Fibroblast of lung (primary cell): ENCODE measurements around the gene SGPL1. TPM values are rescaled to one million over a fixed set of nuclear protein-coding genes. Genes with fewer than 3 reads are reported as not detected.

ENCODE experiments used
- DNase-seq, 2 donors: peaks; one replicate each; pipeline versions ENCODE4 v3.0.0 to v3.0.0-alpha.2; 2010; ENCODE audit warnings: low read depth in 2 of 2
- H2AFZ ChIP-seq: 2 replicates; pipeline ENCODE4 v1.5.1; 2012; ENCODE audit warnings: low read length, control low read depth, inconsistent platforms
- H3K27ac ChIP-seq: 2 replicates; pipeline ENCODE4 v1.5.1; 2011; ENCODE audit warnings: low read length, control low read depth; ENCODE audit not compliant: insufficient read depth
- H3K27me3 ChIP-seq: 2 replicates; pipeline ENCODE4 v1.5.1; 2011; ENCODE audit warnings: mild to moderate bottlenecking, low read length; ENCODE audit not compliant: control insufficient read depth, insufficient read depth
- H3K36me3 ChIP-seq: 2 replicates; pipeline ENCODE4 v1.5.1; 2011; ENCODE audit warnings: low read length; ENCODE audit not compliant: control insufficient read depth, insufficient read depth
- H3K4me1 ChIP-seq: 2 replicates; pipeline ENCODE4 v1.5.1; 2011; ENCODE audit warnings: low read length; ENCODE audit not compliant: control insufficient read depth, insufficient read depth; ENCODE audit errors: extremely low read depth
- H3K4me2 ChIP-seq: 2 replicates; pipeline ENCODE4 v1.5.1; 2011; ENCODE audit warnings: low read length, control low read depth; ENCODE audit not compliant: insufficient read depth; ENCODE audit errors: extremely low read depth
- H3K4me3 ChIP-seq, 4 experiments: fragments of 200-600 bp in 1 of 4; sonication (generic) in 1 of 4; replicated peaks in 1 of 4; 2 replicates each; pipeline ENCODE4 v1.5.1; 2011 to 2016; ENCODE audit warnings: low read length in 4 of 4, low read depth in 3 of 4, mild to moderate bottlenecking in 3 of 4, control low read depth in 2 of 4, inconsistent platforms in 1 of 4, mixed read lengths in 1 of 4; ENCODE audit not compliant: insufficient read depth in 1 of 4; ENCODE audit errors: control extremely low read depth in 1 of 4
- H3K79me2 ChIP-seq: 2 replicates; pipeline ENCODE4 v1.5.1; 2012; ENCODE audit warnings: mild to moderate bottlenecking, low read length, inconsistent platforms; ENCODE audit not compliant: control insufficient read depth, insufficient read depth
- H3K9ac ChIP-seq: 2 replicates; pipeline ENCODE4 v1.5.1; 2011; ENCODE audit warnings: mild to moderate bottlenecking, low read length, control low read depth; ENCODE audit not compliant: insufficient read depth
- H3K9me3 ChIP-seq: 2 replicates; pipeline ENCODE4 v1.5.1; 2012; ENCODE audit warnings: low read depth, low read length; ENCODE audit not compliant: control insufficient read depth, insufficient read depth
- H4K20me1 ChIP-seq: 2 replicates; pipeline ENCODE4 v1.5.1; 2011; ENCODE audit warnings: low read length; ENCODE audit not compliant: control insufficient read depth, insufficient read depth; ENCODE audit errors: extremely low read depth
- CTCF ChIP-seq, 2 donors: IDR thresholded peaks in 1 of 2; conservative IDR thresholded peaks in 1 of 2; 1 replicate in 1 of 2; 2 replicates in 1 of 2; pipeline ENCODE4 v1.5.1; 2011 to 2012; ENCODE audit warnings: low read length in 2 of 2, control low read depth in 1 of 2, inconsistent platforms in 1 of 2, low read depth in 1 of 2, mild to moderate bottlenecking in 1 of 2
- EZH2 ChIP-seq: IDR thresholded peaks from 2 replicates; pipeline ENCODE4 v1.5.1; 2012; ENCODE audit warnings: low read length, control low read depth, mild to moderate bottlenecking; ENCODE audit errors: missing control alignments
- polyA plus RNA-seq, 2 donors: library from polyadenylated mRNA; depleted of rRNA in 1 of 2; stranded (reverse) in 1 of 2; unstranded in 1 of 2; fragments of >200 nt; gene quantifications; 2 replicates each; pipeline ENCODE4 v1.2.1, GENCODE V29; 2011 to 2012; ENCODE audit warnings: missing spikeins in 1 of 2
- total RNA-seq: library from RNA; depleted of rRNA; stranded (reverse); fragments of >200 nt; gene quantifications from 2 replicates; pipeline ENCODE4 v1.2.1, GENCODE V29; 2014

SGPL1 gene
- total and polyA plus RNA-seq, 2 donors (not counting 1 experiment from before 2014, with no cell fraction given) = 21.2 to 40.3 TPM

GRCh38 chr10:70772627-70773026 is 43.1 kb upstream of the SGPL1 start:
- no peaks in the 10 kb centered on the region for H3K9me3 ChIP-seq
- no peak for DNase-seq
- no peak for TF ChIP-seq CTCF (conservative IDR thresholded peaks at IDR 0.05 in 1 of 2, IDR thresholded peaks at IDR 0.05 in 1 of 2; ENCODE audit: low read depth in 1 of 2, low read length in 2 of 2)
- H3K79me2 ChIP-seq = no peaks in the 10 kb centered on the region
- no peak overlapping the region for H2AFZ ChIP-seq
- H4K20me1 ChIP-seq = no peaks in the 10 kb centered on the region
- H3K9ac ChIP-seq = no peak overlapping the region
- no peak overlapping the region for H3K4me3 ChIP-seq
- no peaks in the 10 kb centered on the region for H3K4me1 ChIP-seq
- H3K4me2 ChIP-seq = no peak overlapping the region
- no peaks in the 10 kb centered on the region for H3K36me3 ChIP-seq
- peaks cover 8% of the 10 kb centered on the region for H3K27me3 ChIP-seq
- no peak overlapping the region for H3K27ac ChIP-seq

GRCh38 chr10:70773461-70773860 is 42.3 kb upstream of the SGPL1 start:
- Histone ChIP-seq H3K79me2 (no peaks in the 10 kb centered on the region), H2AFZ (no peak overlapping the region), H3K4me2 (no peak overlapping the region), H3K27me3 (peaks cover 11% of the 10 kb centered on the region), H3K9ac (no peak overlapping the region), H3K27ac (no peak overlapping the region), H3K36me3 (no peaks in the 10 kb centered on the region), H3K4me1 (no peaks in the 10 kb centered on the region), H3K9me3 (no peaks in the 10 kb centered on the region), H3K4me3 (no peak overlapping the region), H4K20me1 (no peaks in the 10 kb centered on the region)
- DNase-seq = no peak
- TF ChIP-seq EZH2 (no peak), CTCF (conservative IDR thresholded peaks at IDR 0.05 in 1 of 2, IDR thresholded peaks at IDR 0.05 in 1 of 2; ENCODE audit: low read depth in 1 of 2, low read length in 2 of 2) (no peak)

GRCh38 chr10:70773965-70774809 is 41.6 kb upstream of the SGPL1 start:
- Histone ChIP-seq H3K4me3 (no peak overlapping the region), H3K27ac (no peak overlapping the region), H3K79me2 (no peaks in the 10 kb centered on the region), H3K4me2 (no peak overlapping the region), H3K4me1 (no peaks in the 10 kb centered on the region), H3K9me3 (no peaks in the 10 kb centered on the region), H2AFZ (no peak overlapping the region), H3K36me3 (no peaks in the 10 kb centered on the region), H3K27me3 (peaks cover 8% of the 10 kb centered on the region), H3K9ac (no peak overlapping the region), H4K20me1 (no peaks in the 10 kb centered on the region)
- TF ChIP-seq CTCF (conservative IDR thresholded peaks at IDR 0.05 in 1 of 2, IDR thresholded peaks at IDR 0.05 in 1 of 2; ENCODE audit: low read depth in 1 of 2, low read length in 2 of 2) (no peak), EZH2 (no peak)
- no peak for DNase-seq
